ENCODE results near the gene TUBGCP2.

The TUBGCP2 gene

DNA sequence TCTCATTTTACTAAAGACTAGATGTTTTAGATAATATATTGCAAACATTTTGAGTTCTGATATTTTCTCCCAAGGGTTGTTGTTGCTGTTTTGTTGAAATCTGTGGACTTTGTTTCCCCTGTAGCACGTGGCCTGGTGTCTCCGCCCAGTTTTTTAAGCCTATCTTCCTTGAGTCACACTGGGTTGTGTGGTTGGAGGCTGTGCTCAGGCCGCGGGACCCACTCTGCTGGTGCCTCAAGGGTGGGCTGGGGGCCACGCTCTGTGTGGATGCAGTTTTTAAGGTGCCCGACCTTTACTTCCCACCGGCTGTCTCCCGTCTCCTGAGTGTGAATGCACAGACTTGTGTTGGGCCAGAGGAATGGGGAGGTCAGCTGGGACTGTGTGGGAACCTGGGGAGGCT lies 34.3 kb upstream of the TUBGCP2 start:
- POLR2A ChIA-PET = no interaction called here
- Histone ChIP-seq H3K36me3 (ENCODE audit: control insufficient read depth in 2 of 2, insufficient read depth in 1 of 2, low read length in 2 of 2) (no peaks in the 10 kb centered on the region), H3K4me1 (ENCODE audit: control insufficient read depth, insufficient read depth, low read length) (no peaks in the 10 kb centered on the region), H3K9me3 (ENCODE audit: control insufficient read depth, insufficient read depth, low read depth, low read length) (no peaks in the 10 kb centered on the region), H3K27ac (ENCODE audit: extremely low read depth, low read depth, low read length) (no peak overlapping the region), H3K4me3 (ENCODE audit: low read depth, low read length) (no peak overlapping the region)
- TF ChIP-seq, protein P1, sequence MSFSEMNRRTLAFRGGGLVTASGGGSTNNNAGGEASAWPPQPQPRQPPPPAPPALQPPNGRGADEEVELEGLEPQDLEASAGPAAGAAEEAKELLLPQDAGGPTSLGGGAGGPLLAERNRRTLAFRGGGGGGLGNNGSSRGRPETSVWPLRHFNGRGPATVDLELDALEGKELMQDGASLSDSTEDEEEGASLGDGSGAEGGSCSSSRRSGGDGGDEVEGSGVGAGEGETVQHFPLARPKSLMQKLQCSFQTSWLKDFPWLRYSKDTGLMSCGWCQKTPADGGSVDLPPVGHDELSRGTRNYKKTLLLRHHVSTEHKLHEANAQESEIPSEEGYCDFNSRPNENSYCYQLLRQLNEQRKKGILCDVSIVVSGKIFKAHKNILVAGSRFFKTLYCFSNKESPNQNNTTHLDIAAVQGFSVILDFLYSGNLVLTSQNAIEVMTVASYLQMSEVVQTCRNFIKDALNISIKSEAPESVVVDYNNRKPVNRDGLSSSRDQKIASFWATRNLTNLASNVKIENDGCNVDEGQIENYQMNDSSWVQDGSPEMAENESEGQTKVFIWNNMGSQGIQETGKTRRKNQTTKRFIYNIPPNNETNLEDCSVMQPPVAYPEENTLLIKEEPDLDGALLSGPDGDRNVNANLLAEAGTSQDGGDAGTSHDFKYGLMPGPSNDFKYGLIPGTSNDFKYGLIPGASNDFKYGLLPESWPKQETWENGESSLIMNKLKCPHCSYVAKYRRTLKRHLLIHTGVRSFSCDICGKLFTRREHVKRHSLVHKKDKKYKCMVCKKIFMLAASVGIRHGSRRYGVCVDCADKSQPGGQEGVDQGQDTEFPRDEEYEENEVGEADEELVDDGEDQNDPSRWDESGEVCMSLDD (tag by site-specific recombination; IDR thresholded peaks at IDR 0.05) = no peak
- TF ChIP-seq, protein P2, sequence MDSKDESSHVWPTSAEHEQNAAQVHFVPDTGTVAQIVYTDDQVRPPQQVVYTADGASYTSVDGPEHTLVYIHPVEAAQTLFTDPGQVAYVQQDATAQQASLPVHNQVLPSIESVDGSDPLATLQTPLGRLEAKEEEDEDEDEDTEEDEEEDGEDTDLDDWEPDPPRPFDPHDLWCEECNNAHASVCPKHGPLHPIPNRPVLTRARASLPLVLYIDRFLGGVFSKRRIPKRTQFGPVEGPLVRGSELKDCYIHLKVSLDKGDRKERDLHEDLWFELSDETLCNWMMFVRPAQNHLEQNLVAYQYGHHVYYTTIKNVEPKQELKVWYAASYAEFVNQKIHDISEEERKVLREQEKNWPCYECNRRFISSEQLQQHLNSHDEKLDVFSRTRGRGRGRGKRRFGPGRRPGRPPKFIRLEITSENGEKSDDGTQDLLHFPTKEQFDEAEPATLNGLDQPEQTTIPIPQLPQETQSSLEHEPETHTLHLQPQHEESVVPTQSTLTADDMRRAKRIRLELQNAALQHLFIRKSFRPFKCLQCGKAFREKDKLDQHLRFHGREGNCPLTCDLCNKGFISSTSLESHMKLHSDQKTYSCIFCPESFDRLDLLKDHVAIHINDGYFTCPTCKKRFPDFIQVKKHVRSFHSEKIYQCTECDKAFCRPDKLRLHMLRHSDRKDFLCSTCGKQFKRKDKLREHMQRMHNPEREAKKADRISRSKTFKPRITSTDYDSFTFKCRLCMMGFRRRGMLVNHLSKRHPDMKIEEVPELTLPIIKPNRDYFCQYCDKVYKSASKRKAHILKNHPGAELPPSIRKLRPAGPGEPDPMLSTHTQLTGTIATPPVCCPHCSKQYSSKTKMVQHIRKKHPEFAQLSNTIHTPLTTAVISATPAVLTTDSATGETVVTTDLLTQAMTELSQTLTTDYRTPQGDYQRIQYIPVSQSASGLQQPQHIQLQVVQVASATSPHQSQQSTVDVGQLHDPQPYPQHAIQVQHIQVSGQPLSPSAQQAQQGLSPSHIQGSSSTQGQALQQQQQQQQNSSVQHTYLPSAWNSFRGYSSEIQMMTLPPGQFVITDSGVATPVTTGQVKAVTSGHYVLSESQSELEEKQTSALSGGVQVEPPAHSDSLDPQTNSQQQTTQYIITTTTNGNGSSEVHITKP (tag by site-specific recombination; IDR thresholded peaks at IDR 0.05) = no peak
- no peak for TF ChIP-seq ZNF626 (tag by site-specific recombination; IDR thresholded peaks at IDR 0.05)
- no peak for TF ChIP-seq ZBTB8A (tag by site-specific recombination; IDR thresholded peaks at IDR 0.05)
- no peak for TF ChIP-seq ZNF521 (tag by site-specific recombination; IDR thresholded peaks at IDR 0.05)
- no peak for TF ChIP-seq ZNF660 (tag by site-specific recombination; IDR thresholded peaks at IDR 0.05)
- no peak for TF ChIP-seq ZNF624 (tag by site-specific recombination; IDR thresholded peaks at IDR 0.05)
- no peak for TF ChIP-seq ZNF76 (tag by site-specific recombination; IDR thresholded peaks at IDR 0.05; ENCODE audit: borderline replicate concordance, low read depth)
- no peak for TF ChIP-seq ZNF48 (tag by site-specific recombination; IDR thresholded peaks at IDR 0.05)
- no peak for TF ChIP-seq MEIS1 (CRISPR knock-in tag; IDR thresholded peaks at IDR 0.05; ENCODE audit: borderline replicate concordance)
- no peak for TF ChIP-seq MZF1 (tag by site-specific recombination; IDR thresholded peaks at IDR 0.05; ENCODE audit: borderline replicate concordance)
- TF ChIP-seq ZNF350 (tag by site-specific recombination; IDR thresholded peaks at IDR 0.05) = no peak
- no peak for TF ChIP-seq ZNF510 (tag by site-specific recombination; IDR thresholded peaks at IDR 0.05; ENCODE audit: insufficient replicate concordance)
- TF ChIP-seq KLF17 (tag by site-specific recombination; IDR thresholded peaks at IDR 0.05) = no peak
- CTCF ChIA-PET = no interaction called here

DNA sequence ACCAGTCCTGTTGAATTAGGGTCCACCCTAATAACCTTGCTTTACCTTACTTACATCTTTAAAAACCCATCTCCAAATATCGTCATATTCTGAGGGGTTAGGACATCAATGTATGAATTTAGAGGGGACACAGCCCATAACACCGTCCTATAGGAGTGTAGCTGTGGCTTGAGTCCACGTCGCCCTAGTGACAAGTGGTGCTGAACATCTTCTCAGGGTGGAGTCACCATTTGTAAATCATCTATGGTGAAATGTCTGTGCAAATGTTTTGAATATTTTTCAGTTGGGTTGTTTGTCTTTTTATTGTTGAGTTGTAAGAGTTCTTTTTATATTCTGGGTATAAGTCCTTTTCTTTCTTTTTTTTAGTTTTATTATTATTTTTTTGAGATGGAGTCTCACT lies 33.3 kb upstream of the TUBGCP2 start:
- no peaks in the 10 kb centered on the region for H3K9me3 ChIP-seq (ENCODE audit: control insufficient read depth, insufficient read depth, low read depth, low read length)
- H3K4me1 ChIP-seq (ENCODE audit: control insufficient read depth, insufficient read depth, low read length) = no peaks in the 10 kb centered on the region
- no peak overlapping the region for H3K27ac ChIP-seq (ENCODE audit: extremely low read depth, low read depth, low read length)
- CTCF ChIA-PET = interaction anchor here (0.7 to 1.3 kb wide), 2 partner anchors 13 to 96 kb away, joined by 3 to 5 read pairs; no protein-coding TSS in a partner anchor
- H3K4me3 ChIP-seq (ENCODE audit: low read depth, low read length) = no peak overlapping the region
- POLR2A ChIA-PET = no interaction called here
- no peaks in the 10 kb centered on the region for H3K36me3 ChIP-seq (ENCODE audit: control insufficient read depth in 2 of 2, insufficient read depth in 1 of 2, low read length in 2 of 2)
- TF ChIP-seq IKZF3 (tag by site-specific recombination; IDR thresholded peaks at IDR 0.05) (no peak), ZNF777 (tag by site-specific recombination; IDR thresholded peaks at IDR 0.05; ENCODE audit: borderline replicate concordance) (no peak), SCRT2 (tag by site-specific recombination; IDR thresholded peaks at IDR 0.05) (no peak), ZNF610 (tag by site-specific recombination; IDR thresholded peaks at IDR 0.05; ENCODE audit: borderline replicate concordance) (no peak), ZNF175 (tag by site-specific recombination; IDR thresholded peaks at IDR 0.05) (no peak), ZNF830 (tag by site-specific recombination; IDR thresholded peaks at IDR 0.05; ENCODE audit: low read depth) (no peak), ZFP69B (tag by site-specific recombination; IDR thresholded peaks at IDR 0.05) (no peak), ZNF155 (tag by site-specific recombination; IDR thresholded peaks at IDR 0.05) (no peak), ZNF23 (tag by site-specific recombination; IDR thresholded peaks at IDR 0.05; ENCODE audit: borderline replicate concordance) (no peak), ZNF214 (tag by site-specific recombination; IDR thresholded peaks at IDR 0.05; ENCODE audit: borderline replicate concordance) (no peak), ZNF37A (tag by site-specific recombination; IDR thresholded peaks at IDR 0.05) (no peak), ZNF423 (tag by site-specific recombination; IDR thresholded peaks at IDR 0.05) (no peak)
- TF ChIP-seq, protein P3, sequence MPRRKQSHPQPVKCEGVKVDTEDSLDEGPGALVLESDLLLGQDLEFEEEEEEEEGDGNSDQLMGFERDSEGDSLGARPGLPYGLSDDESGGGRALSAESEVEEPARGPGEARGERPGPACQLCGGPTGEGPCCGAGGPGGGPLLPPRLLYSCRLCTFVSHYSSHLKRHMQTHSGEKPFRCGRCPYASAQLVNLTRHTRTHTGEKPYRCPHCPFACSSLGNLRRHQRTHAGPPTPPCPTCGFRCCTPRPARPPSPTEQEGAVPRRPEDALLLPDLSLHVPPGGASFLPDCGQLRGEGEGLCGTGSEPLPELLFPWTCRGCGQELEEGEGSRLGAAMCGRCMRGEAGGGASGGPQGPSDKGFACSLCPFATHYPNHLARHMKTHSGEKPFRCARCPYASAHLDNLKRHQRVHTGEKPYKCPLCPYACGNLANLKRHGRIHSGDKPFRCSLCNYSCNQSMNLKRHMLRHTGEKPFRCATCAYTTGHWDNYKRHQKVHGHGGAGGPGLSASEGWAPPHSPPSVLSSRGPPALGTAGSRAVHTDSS (tag by site-specific recombination; IDR thresholded peaks at IDR 0.05) = no peak

Data from HEK293 (cell line).